Kidney epithelial cell (primary cell): Measurements from ENCODE around the gene MRTFB. TPM values are rescaled to one million over a fixed set of nuclear protein-coding genes. Genes with fewer than 3 reads are reported as not detected.
"Not testable (repeated sequence)": the region's sequence is repeated elsewhere in the genome, so short reads cannot be mapped to it uniquely, and the experiment has no call there.

Experiments used
- DNase-seq: peaks from one replicate; pipeline ENCODE4 v3.0.0-alpha.2; 2010; ENCODE audit warnings: low read depth
- H3K27me3 ChIP-seq: 2 replicates; pipeline ENCODE4 v1.6.0; 2011; ENCODE audit warnings: low read length; ENCODE audit not compliant: control insufficient read depth, insufficient read depth
- H3K36me3 ChIP-seq: 2 replicates; pipeline ENCODE4 v1.5.1; 2011; ENCODE audit warnings: low read length; ENCODE audit not compliant: control insufficient read depth, insufficient read depth
- H3K4me3 ChIP-seq: 2 replicates; pipeline ENCODE4 v1.5.1; 2011; ENCODE audit warnings: low read depth, mild to moderate bottlenecking, control low read depth, low read length
- total RNA-seq: library from RNA; depleted of rRNA; stranded (reverse); fragments of >200 nt; gene quantifications from 2 replicates; pipeline ENCODE4 v1.2.3, GENCODE V29; 2015
- TF ChIP-seq, protein P1 (sequence below): IDR thresholded peaks from 2 replicates; pipeline ENCODE4 v1.5.1; 2011; ENCODE audit warnings: mild to moderate bottlenecking, moderate library complexity, low read length, control low read depth, inconsistent platforms; ENCODE audit not compliant: insufficient read depth, poor library complexity, severe bottlenecking

The MRTFB gene
- 15.8 and 20.1 TPM in 2 replicates for total RNA-seq

- H3K4me3 ChIP-seq = peak within 1 kb of the TSS; percentile 93
- no peaks in the 10 kb centered on the region for H3K36me3 ChIP-seq
- H3K27me3 ChIP-seq = no peaks in the 10 kb centered on the region
- TF ChIP-seq, protein P1, sequence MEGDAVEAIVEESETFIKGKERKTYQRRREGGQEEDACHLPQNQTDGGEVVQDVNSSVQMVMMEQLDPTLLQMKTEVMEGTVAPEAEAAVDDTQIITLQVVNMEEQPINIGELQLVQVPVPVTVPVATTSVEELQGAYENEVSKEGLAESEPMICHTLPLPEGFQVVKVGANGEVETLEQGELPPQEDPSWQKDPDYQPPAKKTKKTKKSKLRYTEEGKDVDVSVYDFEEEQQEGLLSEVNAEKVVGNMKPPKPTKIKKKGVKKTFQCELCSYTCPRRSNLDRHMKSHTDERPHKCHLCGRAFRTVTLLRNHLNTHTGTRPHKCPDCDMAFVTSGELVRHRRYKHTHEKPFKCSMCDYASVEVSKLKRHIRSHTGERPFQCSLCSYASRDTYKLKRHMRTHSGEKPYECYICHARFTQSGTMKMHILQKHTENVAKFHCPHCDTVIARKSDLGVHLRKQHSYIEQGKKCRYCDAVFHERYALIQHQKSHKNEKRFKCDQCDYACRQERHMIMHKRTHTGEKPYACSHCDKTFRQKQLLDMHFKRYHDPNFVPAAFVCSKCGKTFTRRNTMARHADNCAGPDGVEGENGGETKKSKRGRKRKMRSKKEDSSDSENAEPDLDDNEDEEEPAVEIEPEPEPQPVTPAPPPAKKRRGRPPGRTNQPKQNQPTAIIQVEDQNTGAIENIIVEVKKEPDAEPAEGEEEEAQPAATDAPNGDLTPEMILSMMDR = no peak
- no peak for DNase-seq
Measured at GRCh38 chr16:14070877-14071575, at the start of gene MRTFB. Gene MRTFB, plus strand, starts transcription at chr16:14071319. Its CDS starts 69,288 bp downstream, at chr16:14140607.

GRCh38 chr16:14023526-14023925 is 47.6 kb upstream of the MRTFB start:
- H3K4me3 ChIP-seq, H3K27me3 ChIP-seq, DNase-seq, H3K36me3 ChIP-seq: not testable (repeated sequence)

GRCh38 chr16:14024283-14024682 is 46.8 kb upstream of the MRTFB start:
- no peaks in the 10 kb centered on the region for H3K36me3 ChIP-seq
- no peak for DNase-seq
- no peak overlapping the region for H3K4me3 ChIP-seq
- H3K27me3 ChIP-seq = no peaks in the 10 kb centered on the region
- TF ChIP-seq, protein P1 = no peak

DNA sequence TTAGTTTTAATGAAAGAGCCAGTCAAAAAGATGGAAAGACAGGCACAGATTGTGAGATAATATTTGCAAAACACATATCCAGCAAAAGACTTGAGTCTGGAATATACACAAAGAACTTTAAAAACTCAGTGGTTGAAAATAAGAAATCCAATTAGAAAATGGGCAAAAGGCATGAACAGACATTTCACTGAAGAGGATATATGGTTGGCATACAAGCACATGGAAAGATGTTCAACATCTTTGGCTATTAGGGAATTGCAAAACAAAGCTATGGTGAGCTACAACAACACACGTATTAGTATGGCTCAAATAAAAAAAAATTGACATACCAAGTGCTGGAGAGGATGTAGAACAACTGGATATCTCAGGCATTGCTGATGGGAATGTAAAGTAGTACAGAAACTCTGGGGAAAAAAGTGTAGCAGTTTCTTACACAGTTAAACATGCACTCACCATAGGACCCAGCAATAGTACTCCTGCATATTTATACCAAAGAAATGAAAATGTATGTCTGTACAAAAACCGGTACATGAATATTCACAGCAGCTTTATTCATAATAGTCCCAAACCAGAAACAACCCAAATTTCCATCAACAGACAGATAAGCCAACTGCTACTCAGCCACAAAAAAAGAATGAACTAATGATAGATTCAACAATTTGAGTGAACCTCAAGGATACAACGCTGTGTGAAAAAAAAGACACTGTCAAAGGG is 44.4 kb upstream of the MRTFB start:
- no peak for DNase-seq
- Histone ChIP-seq H3K36me3 (no peaks in the 10 kb centered on the region), H3K27me3 (no peaks in the 10 kb centered on the region), H3K4me3 (no peak overlapping the region)
- TF ChIP-seq, protein P1 = no peak

DNA sequence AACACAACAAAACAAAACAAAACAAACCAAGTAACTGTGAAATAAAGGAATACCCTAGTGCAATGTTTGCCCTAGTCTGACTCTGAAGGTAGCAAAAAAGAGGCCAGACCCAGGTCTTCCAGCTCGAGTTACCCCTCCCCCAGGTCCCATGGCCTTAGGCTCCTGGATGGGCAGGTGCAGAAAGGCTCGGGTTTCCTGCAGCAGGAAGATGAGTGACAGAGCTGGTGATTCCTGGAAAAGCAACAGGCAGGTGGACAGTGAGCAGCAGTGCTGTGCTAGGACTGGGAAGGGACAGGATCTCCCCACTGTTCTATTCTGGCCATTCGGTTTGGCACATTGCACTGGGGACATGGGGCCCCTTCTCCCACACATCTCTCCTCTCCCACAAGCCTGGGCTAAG is 42.9 kb upstream of the MRTFB start:
- DNase-seq = no peak
- no peaks in the 10 kb centered on the region for H3K36me3 ChIP-seq
- TF ChIP-seq, protein P1 = no peak
- H3K27me3 ChIP-seq = no peaks in the 10 kb centered on the region
- H3K4me3 ChIP-seq = no peak overlapping the region

DNA sequence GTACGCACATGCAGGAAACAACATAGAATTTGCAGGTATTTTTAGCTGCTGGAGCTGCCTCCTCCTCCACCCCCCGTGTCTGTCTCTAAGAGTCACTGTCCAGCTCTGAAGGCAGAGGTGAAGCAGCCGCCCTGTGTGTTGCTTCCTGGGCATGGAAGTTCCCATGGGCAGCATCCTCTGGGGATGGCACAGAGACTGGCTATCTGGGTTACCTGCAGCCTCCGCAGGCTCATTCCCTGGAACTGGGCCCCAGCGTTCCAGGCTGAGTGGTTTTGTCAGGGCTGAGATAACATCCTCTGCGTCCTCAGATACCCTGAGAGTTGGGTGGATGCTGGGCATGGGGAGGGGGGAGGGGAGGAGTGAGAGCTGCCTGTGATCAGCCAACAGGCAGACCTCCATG is 41.5 kb upstream of the MRTFB start:
- Histone ChIP-seq H3K4me3 (no peak overlapping the region), H3K36me3 (no peaks in the 10 kb centered on the region), H3K27me3 (no peaks in the 10 kb centered on the region)
- TF ChIP-seq, protein P1 = no peak
- DNase-seq = no peak
